H1 (cell line): ENCODE results near the gene SCYL3. TPM values are rescaled to one million over a fixed set of nuclear protein-coding genes. Genes with fewer than 3 reads are reported as not detected.
A peak's percentile ranks its signal among the peaks of the same experiment; 100 is the strongest.

Experiments
- CTCF ChIA-PET: fragments of 300-600 bp; sonication (Branson Sonifier 250); formaldehyde crosslinking; loops from one replicate; lab custom pipeline; 2021; ENCODE audit not compliant: partially characterized antibody; lab: Charles Lee
- POLR2A ChIA-PET: fragments of 300-600 bp; sonication (Branson Sonifier 250); formaldehyde crosslinking; loops from one replicate; lab custom pipeline; 2021; ENCODE audit warnings: inconsistent platforms; ENCODE audit not compliant: partially characterized antibody; lab: Charles Lee
- DNase-seq, 2 experiments: peaks; one replicate each; pipeline versions ENCODE4 v3.0.0 to v3.0.0-alpha.2; 2010 to 2022; ENCODE audit warnings: low spot score in 2 of 2, low read depth in 1 of 2, mixed read lengths in 1 of 2
- FAIRE-seq: peaks from 2 replicates; lab custom pipeline; 2011; peaks lifted over from hg19 to GRCh38; lab: Jason Lieb, UNC
- H2AFZ ChIP-seq: 2 replicates; pipeline ENCODE4 v1.8.1; 2012; ENCODE audit warnings: low read length, inconsistent platforms
- H2AK5ac ChIP-seq: 2 replicates; pipeline ENCODE4 v1.6.1; 2013; ENCODE audit warnings: low read depth, low read length
- H2BK120ac ChIP-seq: replicated peaks from 2 replicates; pipeline ENCODE3; 2013; ENCODE audit warnings: low read depth, low read length, inconsistent platforms
- H2BK12ac ChIP-seq: 2 replicates; pipeline ENCODE4 v1.6.1; 2013; ENCODE audit warnings: low read depth, low read length
- H2BK15ac ChIP-seq: 2 replicates; pipeline ENCODE4 v1.6.1; 2013; ENCODE audit warnings: low read length
- H2BK20ac ChIP-seq: 2 replicates; pipeline ENCODE4 v1.6.1; 2013; ENCODE audit warnings: low read length
- H2BK5ac ChIP-seq: 2 replicates; pipeline ENCODE4 v1.6.1; 2013; ENCODE audit warnings: low read depth, low read length
- H3K14ac ChIP-seq: 2 replicates; pipeline ENCODE4 v1.6.1; 2013; ENCODE audit warnings: inconsistent platforms; ENCODE audit not compliant: insufficient read length
- H3K18ac ChIP-seq: 2 replicates; pipeline ENCODE4 v1.6.1; 2013; ENCODE audit warnings: low read length; ENCODE audit errors: extremely low read depth
- H3K23ac ChIP-seq: 2 replicates; pipeline ENCODE4 v1.6.1; 2013; ENCODE audit warnings: inconsistent platforms; ENCODE audit not compliant: insufficient read length
- H3K23me2 ChIP-seq: 2 replicates; pipeline ENCODE4 v1.6.1; 2013; ENCODE audit warnings: low read depth, low read length
- H3K27ac ChIP-seq: 2 replicates; pipeline ENCODE4 v1.6.1; 2011; ENCODE audit warnings: low read depth, low read length, inconsistent platforms
- H3K27me3 ChIP-seq, 4 experiments: replicated peaks in 1 of 4; 1 replicate in 1 of 4; 2 replicates in 3 of 4; pipeline versions ENCODE4 v1.6.1 to v1.8.1; 2011 to 2013; ENCODE audit warnings: low read length in 3 of 4, mild to moderate bottlenecking in 3 of 4, inconsistent platforms in 2 of 4, mixed read lengths in 2 of 4, moderate library complexity in 1 of 4; ENCODE audit not compliant: control insufficient read depth in 3 of 4, insufficient read depth in 3 of 4; ENCODE audit errors: extremely low read depth in 1 of 4
- H3K36me3 ChIP-seq, 4 experiments: 2 replicates each; pipeline versions ENCODE4 v1.6.1 to v1.8.1; 2011 to 2013; ENCODE audit warnings: mild to moderate bottlenecking in 4 of 4, low read length in 3 of 4, moderate library complexity in 2 of 4, control low read depth in 1 of 4, inconsistent platforms in 1 of 4; ENCODE audit not compliant: insufficient read depth in 4 of 4, control insufficient read depth in 2 of 4
- H3K4ac ChIP-seq: replicated peaks from 2 replicates; pipeline ENCODE3; 2013; ENCODE audit warnings: low read length, low read depth, mixed read lengths, inconsistent platforms; ENCODE audit not compliant: insufficient read length
- H3K4me1 ChIP-seq, 4 experiments: replicated peaks in 1 of 4; 1 replicate in 1 of 4; 2 replicates in 3 of 4; pipeline versions ENCODE4 v1.6.1 to v1.8.1; 2011 to 2013; ENCODE audit warnings: low read length in 3 of 4, inconsistent platforms in 2 of 4, mixed read lengths in 1 of 4; ENCODE audit not compliant: insufficient read depth in 4 of 4, control insufficient read depth in 3 of 4
- H3K4me2 ChIP-seq, 2 experiments: 2 replicates each; pipeline versions ENCODE4 v1.6.1 to v1.8.1; 2011 to 2013; ENCODE audit warnings: low read depth in 2 of 2, low read length in 2 of 2, control low read depth in 1 of 2, inconsistent platforms in 1 of 2, mild to moderate bottlenecking in 1 of 2; ENCODE audit not compliant: insufficient read depth in 1 of 2
- H3K4me3 ChIP-seq, 4 experiments: fragments of 200-600, 300-600 bp in 1 of 4; sonication (generic), shearing (Covaris generic), sonication (Bioruptor Twin) in 1 of 4; 2 replicates each; pipeline versions ENCODE4 v1.5.1 to v1.8.1; 2011 to 2016; ENCODE audit warnings: low read length in 4 of 4, low read depth in 3 of 4, control low read depth in 2 of 4, inconsistent platforms in 2 of 4, mild to moderate bottlenecking in 2 of 4, mixed read lengths in 1 of 4, moderate library complexity in 1 of 4; ENCODE audit not compliant: insufficient read depth in 2 of 4; ENCODE audit errors: extremely low read depth in 1 of 4
- H3K56ac ChIP-seq: replicated peaks from 2 replicates; pipeline ENCODE3; 2013; ENCODE audit warnings: low read depth, mild to moderate bottlenecking, mixed read lengths, low read length, inconsistent platforms; ENCODE audit not compliant: insufficient read length
- H3K79me1 ChIP-seq: 2 replicates; pipeline ENCODE4 v1.6.1; 2013; ENCODE audit warnings: low read depth, low read length, control low read depth
- H3K79me2 ChIP-seq, 2 experiments: 2 replicates each; pipeline versions ENCODE4 v1.6.1 to v1.8.1; 2012 to 2013; ENCODE audit warnings: low read length in 2 of 2, mild to moderate bottlenecking in 2 of 2, inconsistent platforms in 1 of 2; ENCODE audit not compliant: insufficient read depth in 2 of 2, control insufficient read depth in 1 of 2
- H3K9ac ChIP-seq, 4 experiments: replicated peaks in 1 of 4; 1 replicate in 1 of 4; 2 replicates in 3 of 4; pipeline versions ENCODE4 v1.6.1 to v1.8.1; 2011 to 2013; ENCODE audit warnings: low read depth in 3 of 4, low read length in 3 of 4, control low read depth in 2 of 4, mild to moderate bottlenecking in 2 of 4, moderate library complexity in 2 of 4, inconsistent platforms in 1 of 4; ENCODE audit errors: extremely low read depth in 1 of 4
- H3K9me3 ChIP-seq, 2 experiments: 2 replicates each; pipeline versions ENCODE4 v1.6.1 to v1.8.1; 2012 to 2013; ENCODE audit warnings: mild to moderate bottlenecking in 2 of 2, moderate library complexity in 2 of 2, control low read depth in 1 of 2, inconsistent platforms in 1 of 2, low read depth in 1 of 2, low read length in 1 of 2, mixed read lengths in 1 of 2; ENCODE audit not compliant: insufficient read depth in 2 of 2
- H4K20me1 ChIP-seq, 2 experiments: replicated peaks in 1 of 2; 2 replicates each; pipeline versions ENCODE3 to v1.8.1; 2011 to 2013; ENCODE audit warnings: inconsistent platforms in 2 of 2, low read length in 2 of 2, mild to moderate bottlenecking in 1 of 2; ENCODE audit not compliant: insufficient read depth in 2 of 2, control insufficient read depth in 1 of 2
- H4K5ac ChIP-seq: 2 replicates; pipeline ENCODE4 v1.6.1; 2013; ENCODE audit warnings: low read length, low read depth, mixed read lengths, inconsistent platforms; ENCODE audit not compliant: insufficient read length
- H4K8ac ChIP-seq: 2 replicates; pipeline ENCODE4 v1.8.0; 2013; ENCODE audit warnings: mild to moderate bottlenecking, moderate library complexity, low read length, inconsistent platforms; ENCODE audit not compliant: insufficient read depth; ENCODE audit errors: extremely low read depth
- H4K91ac ChIP-seq: replicated peaks from 2 replicates; pipeline ENCODE3; 2013; ENCODE audit warnings: low read length, mixed read lengths, inconsistent platforms; ENCODE audit not compliant: insufficient read length
- BRCA1 ChIP-seq: IDR thresholded peaks from 2 replicates; pipeline ENCODE4 v1.6.1; 2012; ENCODE audit warnings: low read depth, low read length, improper control_type of control experiment
- HDAC6 ChIP-seq: IDR thresholded peaks from one replicate; pipeline ENCODE4 v1.7.1; 2012; ENCODE audit warnings: low read depth, mild to moderate bottlenecking, inconsistent platforms, low read length, moderate library complexity
- RAD21 ChIP-seq, 2 experiments: IDR thresholded peaks in 1 of 2; conservative IDR thresholded peaks in 1 of 2; 2 replicates each; pipeline ENCODE4 v1.6.1; 2011; ENCODE audit warnings: low read depth in 2 of 2, low read length in 2 of 2, improper control_type of control experiment in 1 of 2, inconsistent platforms in 1 of 2, mild to moderate bottlenecking in 1 of 2, moderate library complexity in 1 of 2
- RFX5 ChIP-seq: IDR thresholded peaks from 2 replicates; pipeline ENCODE4 v1.6.1; 2011; ENCODE audit warnings: low read depth, low read length, improper control_type of control experiment, borderline replicate concordance
- RNF2 ChIP-seq: fragments of 200-900, 300-1000 bp; sonication (generic); IDR thresholded peaks from 2 replicates; pipeline ENCODE4 v1.7.1; 2016; ENCODE audit warnings: borderline replicate concordance, low read depth, mild to moderate bottlenecking, antibody characterized with exemption, low read length; ENCODE audit not compliant: poor library complexity, severe bottlenecking; ENCODE audit errors: missing control alignments
- SAP30 ChIP-seq: fragments of 300-600 bp; sonication (generic); IDR thresholded peaks from 2 replicates; pipeline ENCODE4 v1.7.1; 2012; ENCODE audit warnings: low read length, moderate library complexity, mild to moderate bottlenecking, inconsistent platforms; ENCODE audit not compliant: insufficient read depth, insufficient replicate concordance
- SIN3A ChIP-seq, 2 experiments: IDR thresholded peaks in 1 of 2; conservative IDR thresholded peaks in 1 of 2; 2 replicates each; pipeline ENCODE4 v1.6.1; 2011 to 2012; ENCODE audit warnings: low read length in 2 of 2, improper control_type of control experiment in 1 of 2, low read depth in 1 of 2, mild to moderate bottlenecking in 1 of 2
- WGBS, 2 experiments: shearing (Covaris generic) in 1 of 2; methylation state at CpG; one replicate each; pipeline versions ENCODE4 v1.1.6 to v1.1.7; 2013 to 2015; ENCODE audit warnings: low lambda C conversion rate in 2 of 2, mixed read lengths in 2 of 2, inconsistent platforms in 1 of 2, low coverage in 1 of 2, missing lambda C conversion rate in 1 of 2; ENCODE audit not compliant: insufficient replicate concordance in 2 of 2, insufficient coverage in 1 of 2, insufficient read length in 1 of 2; ENCODE audit errors: extremely low coverage in 1 of 2, missing lambda C conversion rate in 1 of 2; 5-methylcytosine and 5-hydroxymethylcytosine counted together
- polyA plus RNA-seq, 7 experiments: library from polyadenylated mRNA; depleted of rRNA in 3 of 7; stranded (reverse) in 5 of 7; unstranded in 2 of 7; fragments of >200 nt in 5 of 7; fragments of 200-250 nt in 2 of 7; gene quantifications; 1 replicate in 5 of 7; 2 replicates in 1 of 7; 4 replicates in 1 of 7; pipeline versions ENCODE4 v1.2.1 to v1.2.3, GENCODE V29; 2011 to 2013; ENCODE audit warnings: missing spikeins in 2 of 7, mixed read lengths in 2 of 7
- total RNA-seq: library from RNA; stranded (reverse); fragmentation: NEBNext Ultra II Directional; extraction: Animal tissue kit (Norgen Biotek cat#: 25700); gene quantifications from 2 replicates; pipeline ENCODE4 v1.2.1, GENCODE V29; 2021
- TF ChIP-seq, protein P1 (sequence below): IDR thresholded peaks from 2 replicates; pipeline ENCODE4 v1.6.1; 2011; ENCODE audit warnings: low read length, improper control_type of control experiment

The SCYL3 gene
- total and polyA plus RNA-seq, 2 of the 8 experiments (the other 6 are each of a cell fraction or from before 2014, with no cell fraction given), result 2.7 to 5.3 TPM

DNA sequence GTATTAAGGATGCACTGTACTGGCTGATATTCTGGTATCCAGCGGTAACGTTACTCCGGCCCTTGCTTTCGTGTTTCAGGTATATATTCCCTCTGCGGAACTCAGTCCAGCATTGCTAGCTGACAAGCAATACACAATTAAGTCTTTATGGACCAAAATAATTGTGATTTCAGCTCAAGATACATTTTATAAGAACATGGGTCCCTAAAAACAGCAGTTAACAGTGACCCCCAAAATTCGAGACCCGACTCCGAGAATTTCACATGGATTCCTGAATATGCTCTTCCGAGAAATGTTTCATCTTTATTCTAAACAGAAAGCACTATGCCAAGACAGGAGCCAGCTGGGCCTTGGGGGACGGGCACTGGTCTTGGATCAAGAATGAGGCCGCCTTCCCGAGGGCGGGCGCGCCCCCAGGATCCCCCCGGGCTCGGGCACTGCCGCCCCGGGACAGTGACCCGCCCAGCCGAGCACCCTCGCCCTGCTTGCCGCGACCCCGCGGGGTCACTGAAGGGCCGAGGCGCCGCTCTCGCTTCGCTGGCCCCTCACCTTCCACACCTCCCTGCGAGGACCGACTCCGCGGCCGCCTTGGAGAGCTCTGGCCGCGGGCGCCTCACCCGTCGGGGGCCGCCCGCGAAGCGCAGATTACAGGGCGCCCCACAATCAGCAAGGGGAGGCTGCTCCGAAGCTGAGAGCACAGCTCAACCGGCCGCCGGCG is 610 bp downstream of the SCYL3 start:
- no peaks in the 10 kb centered on the region for H3K9me3 ChIP-seq
- no peak overlapping the region for H3K14ac ChIP-seq
- H3K27me3 ChIP-seq, result no peaks in the 10 kb centered on the region
- WGBS, 2 experiments, result 6% methylated on average over 34 of the region's 51 CpGs; no CpG with 5 or more reads in 1 of the 2 experiments
- no peak overlapping the region for H2BK12ac ChIP-seq
- H3K4me1 ChIP-seq, result peaks cover 0 to 10% (median 7%) of the 10 kb centered on the region in 4 experiments; a peak in 4 of 7 replicates
- H2BK20ac ChIP-seq, result no peak overlapping the region
- FAIRE-seq, result no peak
- peak overlapping the region; percentile 1 for H3K23ac ChIP-seq
- peak overlapping the region; percentile 72 to 97 (median 76) for H3K9ac ChIP-seq
- H4K5ac ChIP-seq, result peak overlapping the region; percentile 74
- peaks cover 0 to 7% of the 10 kb centered on the region in 2 experiments for H4K20me1 ChIP-seq
- CTCF ChIA-PET, result no interaction called here
- peaks cover 0 to 27% of the 10 kb centered on the region in 2 experiments; a peak in 2 of 4 replicates for H3K79me2 ChIP-seq
- H3K23me2 ChIP-seq, result peaks cover 3% of the 10 kb centered on the region
- H3K4me2 ChIP-seq, result peak overlapping the region; percentile 74 to 81
- peak overlapping the region; percentile 100; the same call in 1 of the 2 replicates for H2BK5ac ChIP-seq
- no peak overlapping the region for H3K4ac ChIP-seq
- H3K56ac ChIP-seq, result no peak overlapping the region
- peak overlapping the region; percentile 55; the same call in 1 of the 2 replicates for H3K18ac ChIP-seq
- H3K4me3 ChIP-seq, result peak overlapping the region; percentile 70 to 89 (median 82)
- H3K36me3 ChIP-seq, result peaks cover 0 to 6% (median 2%) of the 10 kb centered on the region in 4 experiments; a peak in 3 of 8 replicates
- H2AFZ ChIP-seq, result no peak overlapping the region
- no peak overlapping the region for H4K91ac ChIP-seq
- no peak for DNase-seq
- peak overlapping the region; percentile 83; the same call in 1 of the 2 replicates for H4K8ac ChIP-seq
- peaks cover 2% of the 10 kb centered on the region; the same call in 1 of the 2 replicates for H3K79me1 ChIP-seq
- peak overlapping the region; percentile 99; the same call in 1 of the 2 replicates for H3K27ac ChIP-seq
- H2BK120ac ChIP-seq, result no peak overlapping the region
- H2AK5ac ChIP-seq, result no peak overlapping the region
- H2BK15ac ChIP-seq, result no peak overlapping the region
- POLR2A ChIA-PET, result interaction anchor here (1.1 to 2.2 kb wide), 8 partner anchors 9 to 638 kb away, joined by 3 to 12 read pairs (median 6); partner anchors contain the start of genes GORAB and METTL18
- TF ChIP-seq RNF2, result no peak
- TF ChIP-seq SIN3A (conservative IDR thresholded peaks at IDR 0.05 in 1 of 2, IDR thresholded peaks at IDR 0.05 in 1 of 2; ENCODE audit: low read depth in 1 of 2, low read length in 2 of 2), result peak in 1 of 2 experiments; percentile 43; a peak in 1 of 4 replicates
- TF ChIP-seq BRCA1, result no peak
- no peak for TF ChIP-seq RFX5
- TF ChIP-seq SAP30, result no peak
- TF ChIP-seq HDAC6, result no peak
- TF ChIP-seq RAD21 (IDR thresholded peaks at IDR 0.05 in 1 of 2, conservative IDR thresholded peaks at IDR 0.05 in 1 of 2; ENCODE audit: low read depth in 2 of 2, low read length in 2 of 2), result no peak
- TF ChIP-seq, protein P1, sequence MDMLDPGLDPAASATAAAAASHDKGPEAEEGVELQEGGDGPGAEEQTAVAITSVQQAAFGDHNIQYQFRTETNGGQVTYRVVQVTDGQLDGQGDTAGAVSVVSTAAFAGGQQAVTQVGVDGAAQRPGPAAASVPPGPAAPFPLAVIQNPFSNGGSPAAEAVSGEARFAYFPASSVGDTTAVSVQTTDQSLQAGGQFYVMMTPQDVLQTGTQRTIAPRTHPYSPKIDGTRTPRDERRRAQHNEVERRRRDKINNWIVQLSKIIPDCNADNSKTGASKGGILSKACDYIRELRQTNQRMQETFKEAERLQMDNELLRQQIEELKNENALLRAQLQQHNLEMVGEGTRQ, result no peak
